Liver (tissue), 3 donors: Measurements from ENCODE around the gene ANGPTL4.

Experiments used
- CTCF ChIP-seq: fragments of 150-350 bp; IDR thresholded peaks from 2 replicates; pipeline ENCODE4 v1.5.1; 2017; ENCODE audit warnings: improper control_type of control experiment, low read depth, low read length; ENCODE audit not compliant: missing input control
- FOXA1 ChIP-seq: IDR thresholded peaks from 2 replicates; pipeline ENCODE4 v1.6.1; 2016; ENCODE audit warnings: antibody characterized with exemption
- MAX ChIP-seq: IDR thresholded peaks from 2 replicates; pipeline ENCODE4 v1.6.1; 2016; ENCODE audit warnings: antibody characterized with exemption
- REST ChIP-seq: IDR thresholded peaks from 2 replicates; pipeline ENCODE4 v1.6.1; 2016; ENCODE audit warnings: antibody characterized with exemption, mild to moderate bottlenecking
- TAF1 ChIP-seq: conservative IDR thresholded peaks from 2 replicates; pipeline ENCODE4 v1.6.1; 2016; ENCODE audit warnings: antibody characterized with exemption, mild to moderate bottlenecking
- ZBTB33 ChIP-seq: IDR thresholded peaks from 2 replicates; pipeline ENCODE4 v1.6.1; 2016; ENCODE audit warnings: antibody characterized with exemption
- donor health status: healthy.
- donor health status: healthy.

- TF ChIP-seq CTCF: no peak
- peak; percentile 77 for TF ChIP-seq FOXA1
- TF ChIP-seq TAF1: peak; percentile 58
- peak; percentile 59 for TF ChIP-seq REST
- peak; percentile 61 for TF ChIP-seq MAX
- TF ChIP-seq ZBTB33: peak; percentile 69
Observed at GRCh38 chr19:8421484-8422461, 57.8 kb downstream of the ANGPTL4 start.
